Activated CD4-positive, alpha-beta T cell treated with anti-CD3 and anti-CD28 coated beads, Interleukin-2, amount 10 ng/mL, durations not matched to agents 24 days and 14 days (primary cell): ENCODE measurements around the gene CELA3B. TPM values are rescaled to one million over a fixed set of nuclear protein-coding genes. Genes with fewer than 3 reads are reported as not detected.
"Not testable (repeated sequence)": the region's sequence is repeated elsewhere in the genome, so short reads cannot be mapped to it uniquely, and the experiment has no call there.

ENCODE experiments used
- DNase-seq: peaks from one replicate; pipeline ENCODE4 v3.0.0; 2022
- H3K27ac Mint-ChIP-seq: one replicate; pipeline ENCODE4 v1.8.0; 2022; ENCODE audit warnings: mild to moderate bottlenecking, mixed read lengths
- H3K27me3 Mint-ChIP-seq: one replicate; pipeline ENCODE4 v1.8.0; 2022; ENCODE audit warnings: mixed read lengths
- H3K36me3 Mint-ChIP-seq: one replicate; pipeline ENCODE4 v1.8.0; 2022; ENCODE audit warnings: low read depth, mild to moderate bottlenecking, mixed read lengths
- H3K4me1 Mint-ChIP-seq: one replicate; pipeline ENCODE4 v1.8.0; 2021; ENCODE audit warnings: mixed read lengths
- H3K4me3 Mint-ChIP-seq: one replicate; pipeline ENCODE4 v1.8.0; 2022; ENCODE audit warnings: mild to moderate bottlenecking, moderate library complexity, mixed read lengths
- H3K9me3 Mint-ChIP-seq: one replicate; pipeline ENCODE4 v1.8.0; 2021; ENCODE audit warnings: mixed read lengths
- intact Hi-C: fragments of 100-400 bp; cut with micrococcal nuclease; formaldehyde crosslinking; loops from one replicate; pipeline ENCODE4 v1.15.1; 2023
- total RNA-seq: library from RNA; stranded (reverse); gene quantifications from 2 replicates; pipeline ENCODE4 v1.2.3, GENCODE V29; 2022

The CELA3B gene
- total RNA-seq, 1 donor from 2014 or later = not detected

GRCh38 chr1:21955501-21956281 is 21.1 kb upstream of the CELA3B start:
- no peaks in the 10 kb centered on the region for H3K27me3 Mint-ChIP-seq
- no peak overlapping the region for H3K27ac Mint-ChIP-seq

GRCh38 chr1:21956720-21957552 is 19.9 kb upstream of the CELA3B start:
- peaks cover 22% of the 10 kb centered on the region for H3K4me1 Mint-ChIP-seq
- H3K9me3 Mint-ChIP-seq = no peaks in the 10 kb centered on the region
- H3K27ac Mint-ChIP-seq = peak overlapping the region; percentile 83
- peak; percentile 77 for DNase-seq
- peak overlapping the region; percentile 47 for H3K4me3 Mint-ChIP-seq
- no peaks in the 10 kb centered on the region for H3K36me3 Mint-ChIP-seq
- intact Hi-C loops = no loop called here
- H3K27me3 Mint-ChIP-seq = no peaks in the 10 kb centered on the region

More at GRCh38 chr1:21955501-21956281, 21.1 kb upstream of the CELA3B start:
- DNase-seq = no peak
- intact Hi-C loops = no loop called here
- no peak overlapping the region for H3K4me3 Mint-ChIP-seq
- peaks cover 22% of the 10 kb centered on the region for H3K4me1 Mint-ChIP-seq
- H3K9me3 Mint-ChIP-seq = no peaks in the 10 kb centered on the region
- H3K36me3 Mint-ChIP-seq = no peaks in the 10 kb centered on the region

- H3K36me3 Mint-ChIP-seq = no peaks in the 10 kb centered on the region
- no peak overlapping the region for H3K4me3 Mint-ChIP-seq
- peaks cover 3% of the 10 kb centered on the region for H3K27me3 Mint-ChIP-seq
- intact Hi-C loops = loop anchor here (10.0 kb wide), 3 partner anchors 257 to 457 kb away; partner anchors contain the start of gene ALPL
- H3K27ac Mint-ChIP-seq = no peak overlapping the region
- H3K4me1 Mint-ChIP-seq = peaks cover 23% of the 10 kb centered on the region
- no peak for DNase-seq
- H3K9me3 Mint-ChIP-seq = no peaks in the 10 kb centered on the region
These were observed 15.5 kb upstream of the CELA3B start for GRCh38 chr1:21961337-21961736.

GRCh38 chr1:21961799-21962198 is 15.0 kb upstream of the CELA3B start:
- H3K27ac Mint-ChIP-seq = no peak overlapping the region
- H3K9me3 Mint-ChIP-seq = no peaks in the 10 kb centered on the region
- peaks cover 20% of the 10 kb centered on the region for H3K4me1 Mint-ChIP-seq
- DNase-seq = no peak
- H3K36me3 Mint-ChIP-seq = no peaks in the 10 kb centered on the region
- H3K27me3 Mint-ChIP-seq = peaks cover 3% of the 10 kb centered on the region
- intact Hi-C loops = loop anchor here (10.0 kb wide), 3 partner anchors 257 to 457 kb away; partner anchors contain the start of gene ALPL
- no peak overlapping the region for H3K4me3 Mint-ChIP-seq

- DNase-seq = peak; percentile 95
- no peaks in the 10 kb centered on the region for H3K9me3 Mint-ChIP-seq
- peaks cover 3% of the 10 kb centered on the region for H3K27me3 Mint-ChIP-seq
- no peak overlapping the region for H3K4me3 Mint-ChIP-seq
- intact Hi-C loops = loop anchor here (10.0 kb wide), 3 partner anchors 259 to 459 kb away; partner anchors contain the start of gene ALPL
- peak overlapping the region; percentile 27 for H3K27ac Mint-ChIP-seq
- no peaks in the 10 kb centered on the region for H3K36me3 Mint-ChIP-seq
- peaks cover 5% of the 10 kb centered on the region for H3K4me1 Mint-ChIP-seq
These were observed 13.2 kb upstream of the CELA3B start for GRCh38 chr1:21963477-21964217.

- no peaks in the 10 kb centered on the region for H3K9me3 Mint-ChIP-seq
- H3K4me3 Mint-ChIP-seq = no peak overlapping the region
- intact Hi-C loops = loop anchor here (10.0 kb wide), 3 partner anchors 262 to 462 kb away; partner anchors contain the start of gene ALPL
- H3K4me1 Mint-ChIP-seq = peaks cover 5% of the 10 kb centered on the region
- no peak for DNase-seq
- peaks cover 3% of the 10 kb centered on the region for H3K27me3 Mint-ChIP-seq
- no peak overlapping the region for H3K27ac Mint-ChIP-seq
- no peaks in the 10 kb centered on the region for H3K36me3 Mint-ChIP-seq
These were observed 10.4 kb upstream of the CELA3B start for GRCh38 chr1:21966247-21967000.

DNA sequence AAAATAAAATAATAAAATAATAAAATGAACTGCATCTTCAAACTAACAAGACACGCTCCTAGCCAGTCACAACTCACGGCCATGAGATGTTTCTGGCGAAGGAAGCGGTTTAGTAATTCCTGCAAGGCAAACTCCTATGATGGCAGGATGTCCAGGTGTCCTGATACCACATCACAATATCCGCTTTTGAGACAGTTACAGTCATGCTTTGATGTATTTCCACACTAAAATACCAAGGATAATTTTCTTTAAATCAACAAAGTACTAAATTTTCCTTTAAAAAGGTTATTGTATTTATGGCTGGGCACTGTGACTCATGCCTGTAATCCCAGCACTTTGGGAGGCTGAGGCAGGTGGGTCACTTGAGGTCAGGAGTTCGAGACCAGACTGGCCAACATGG is 9.6 kb upstream of the CELA3B start:
- H3K27me3 Mint-ChIP-seq, H3K36me3 Mint-ChIP-seq, H3K27ac Mint-ChIP-seq, H3K4me3 Mint-ChIP-seq, H3K9me3 Mint-ChIP-seq, DNase-seq, H3K4me1 Mint-ChIP-seq: not testable (repeated sequence)
- intact Hi-C loops = loop anchor here (10.0 kb wide), 3 partner anchors 262 to 462 kb away; partner anchors contain the start of gene ALPL

- not testable (repeated sequence) for H3K27ac Mint-ChIP-seq, H3K4me1 Mint-ChIP-seq, H3K9me3 Mint-ChIP-seq, DNase-seq, H3K27me3 Mint-ChIP-seq, H3K36me3 Mint-ChIP-seq, H3K4me3 Mint-ChIP-seq
- intact Hi-C loops = loop anchor here (10.0 kb wide), 3 partner anchors 264 to 464 kb away; partner anchors contain the start of gene ALPL
These were observed 7.8 kb upstream of the CELA3B start for GRCh38 chr1:21969066-21969465.

GRCh38 chr1:21970523-21970922 is 6.3 kb upstream of the CELA3B start:
- H3K9me3 Mint-ChIP-seq, H3K27me3 Mint-ChIP-seq, H3K36me3 Mint-ChIP-seq, H3K4me1 Mint-ChIP-seq, H3K27ac Mint-ChIP-seq, DNase-seq, H3K4me3 Mint-ChIP-seq, intact Hi-C loops: not testable (repeated sequence)

- H3K36me3 Mint-ChIP-seq, H3K9me3 Mint-ChIP-seq, H3K27me3 Mint-ChIP-seq, H3K27ac Mint-ChIP-seq, H3K4me3 Mint-ChIP-seq, intact Hi-C loops, H3K4me1 Mint-ChIP-seq, DNase-seq: not testable (repeated sequence)
These were observed 3.8 kb upstream of the CELA3B start for GRCh38 chr1:21972973-21973441.

- intact Hi-C loops, H3K4me3 Mint-ChIP-seq, H3K9me3 Mint-ChIP-seq, H3K27ac Mint-ChIP-seq, H3K4me1 Mint-ChIP-seq, H3K36me3 Mint-ChIP-seq, H3K27me3 Mint-ChIP-seq, DNase-seq: not testable (repeated sequence)
These were observed 2.9 kb upstream of the CELA3B start for GRCh38 chr1:21973948-21974347.

DNA sequence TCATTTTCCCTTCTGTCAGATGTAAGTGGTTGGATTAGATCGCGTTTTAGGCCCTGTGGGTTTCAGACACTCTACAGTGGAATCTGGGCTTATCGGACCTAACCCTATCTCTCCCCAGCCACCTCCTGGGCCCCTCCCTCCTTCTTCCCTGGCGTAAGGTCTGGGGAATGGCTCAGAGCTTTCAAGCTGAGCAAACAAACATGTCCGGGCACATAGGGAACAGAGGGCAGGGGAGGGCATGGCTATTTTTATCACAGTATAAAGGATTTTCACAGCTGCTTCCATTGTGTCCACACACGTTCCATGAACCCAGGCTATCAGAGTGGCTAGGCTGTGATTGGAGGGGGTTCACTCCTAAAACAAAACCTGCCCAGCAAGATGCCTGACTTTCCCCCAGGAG is 2.1 kb upstream of the CELA3B start:
- H3K27me3 Mint-ChIP-seq, DNase-seq, H3K27ac Mint-ChIP-seq, H3K9me3 Mint-ChIP-seq, H3K4me3 Mint-ChIP-seq, intact Hi-C loops, H3K36me3 Mint-ChIP-seq, H3K4me1 Mint-ChIP-seq: not testable (repeated sequence)

- not testable (repeated sequence) for H3K4me3 Mint-ChIP-seq
These were observed 1.5 kb upstream of the CELA3B start for GRCh38 chr1:21975296-21975695.

More at GRCh38 chr1:21975296-21975695, 1.5 kb upstream of the CELA3B start:
- intact Hi-C loops, H3K36me3 Mint-ChIP-seq, H3K27ac Mint-ChIP-seq, H3K9me3 Mint-ChIP-seq, H3K27me3 Mint-ChIP-seq, H3K4me1 Mint-ChIP-seq, DNase-seq: not testable (repeated sequence)
